ENCODE data around the gene PIGM.

Gene PIGM

GRCh38 chr1:160031365-160032164, at the start of gene PIGM:
Gene PIGM, minus strand, starts transcription at chr1:160031990. Its CDS starts 251 bp downstream, at chr1:160031739.
- DNase-seq, result peak; percentile 100

GRCh38 chr1:160081261-160081936, 49.6 kb upstream of the PIGM start, which contains the start of gene KCNJ9:
Gene KCNJ9, plus strand, starts transcription at chr1:160081538. Its CDS starts 2,493 bp downstream, at chr1:160084031.
- no peak for DNase-seq

- no peak for DNase-seq
Measured at GRCh38 chr1:160080381-160081100, 48.8 kb upstream of the PIGM start.

- no peak for DNase-seq
Measured at GRCh38 chr1:160079448-160079847, 47.7 kb upstream of the PIGM start.

GRCh38 chr1:160078512-160079195, 46.9 kb upstream of the PIGM start:
- DNase-seq, result peak; percentile 71

DNA sequence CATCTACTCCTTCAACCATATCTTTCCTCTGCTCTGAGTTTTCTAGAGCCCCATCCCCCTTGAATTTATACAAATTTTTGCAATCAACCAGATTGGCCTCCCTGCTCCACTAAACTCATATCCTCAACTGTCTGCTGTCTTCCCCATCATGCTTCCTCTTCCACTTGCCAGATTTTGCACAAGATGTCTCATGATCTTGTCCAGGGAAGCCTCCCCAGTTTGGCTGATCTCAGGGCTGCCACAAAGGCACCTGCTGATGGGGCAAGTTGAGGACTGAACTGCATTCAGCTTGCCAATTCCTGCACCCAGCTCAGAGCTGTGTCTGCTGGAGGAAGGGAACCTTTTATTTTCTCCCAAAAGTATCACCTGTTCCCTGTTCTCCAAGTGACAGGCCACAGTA, 45.7 kb upstream of the PIGM start:
- peak; percentile 41 for DNase-seq

DNA sequence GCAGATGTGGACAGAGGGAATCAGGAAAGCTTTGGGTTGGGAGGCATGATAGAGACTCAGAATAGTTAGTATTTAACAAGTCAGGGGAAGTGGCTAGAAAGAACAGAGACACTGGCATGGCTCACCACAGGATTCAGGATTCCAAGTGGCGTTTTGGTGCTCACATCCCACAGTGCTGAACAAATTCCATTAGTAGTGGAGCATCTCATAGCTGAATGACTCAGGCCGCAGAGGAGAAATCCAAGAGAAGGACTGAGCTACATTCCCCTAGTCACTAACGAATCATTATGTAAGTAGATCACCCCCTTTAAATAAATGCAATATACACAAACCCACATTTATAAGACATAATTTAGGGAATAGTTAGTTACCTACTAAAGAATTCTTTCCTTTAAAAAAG, 44.5 kb upstream of the PIGM start:
- no peak for DNase-seq

- DNase-seq, result no peak
Measured at GRCh38 chr1:160075836-160076235, 44.0 kb upstream of the PIGM start.

DNA sequence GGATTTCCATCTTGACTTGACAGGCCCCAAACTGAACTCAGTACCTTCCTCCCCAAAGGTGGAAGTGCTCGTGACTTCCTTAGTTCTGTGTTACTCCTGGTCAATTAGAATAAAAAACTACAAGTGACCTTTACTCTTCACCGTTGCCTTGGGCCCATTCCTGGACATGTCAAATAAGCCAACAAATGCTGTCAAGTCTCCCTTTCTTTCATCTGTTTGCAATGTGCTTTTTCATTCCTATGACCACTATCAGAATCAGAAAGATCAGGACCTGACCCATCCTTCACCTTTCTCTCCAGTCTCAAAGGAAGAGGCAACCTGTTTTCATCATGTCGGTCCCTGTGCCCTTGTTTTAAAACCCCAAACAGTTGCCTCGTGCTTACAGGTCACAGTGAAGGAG, 43.1 kb upstream of the PIGM start:
- no peak for DNase-seq

DNA sequence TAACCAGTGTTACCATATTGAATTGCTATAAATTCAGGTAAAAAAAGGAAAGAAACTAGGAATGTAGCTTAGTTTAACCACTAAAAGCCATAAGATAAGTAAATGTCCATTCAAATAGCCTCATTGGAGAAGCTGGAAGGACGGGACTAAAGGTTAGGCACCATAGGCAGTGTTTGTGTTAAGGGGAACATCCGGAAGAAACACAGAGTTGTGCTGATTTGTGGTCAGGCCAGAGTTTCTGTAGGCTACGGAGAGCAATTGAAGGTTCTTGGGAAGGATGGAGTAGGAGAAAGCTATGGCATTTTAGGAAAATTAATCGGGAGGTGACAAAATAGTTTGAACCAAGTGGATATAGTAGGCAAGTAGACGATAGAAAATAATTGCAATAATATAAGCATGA, 39.5 kb upstream of the PIGM start:
- DNase-seq, result no peak

- DNase-seq, result no peak
Measured at GRCh38 chr1:160070243-160071163, 38.7 kb upstream of the PIGM start.

GRCh38 chr1:160069460-160070231, 37.9 kb upstream of the PIGM start, which contains the start of gene KCNJ10:
Gene KCNJ10, minus strand, starts transcription at chr1:160070160. Its CDS starts 27,628 bp downstream, at chr1:160042532.
- no peak for DNase-seq

DNA sequence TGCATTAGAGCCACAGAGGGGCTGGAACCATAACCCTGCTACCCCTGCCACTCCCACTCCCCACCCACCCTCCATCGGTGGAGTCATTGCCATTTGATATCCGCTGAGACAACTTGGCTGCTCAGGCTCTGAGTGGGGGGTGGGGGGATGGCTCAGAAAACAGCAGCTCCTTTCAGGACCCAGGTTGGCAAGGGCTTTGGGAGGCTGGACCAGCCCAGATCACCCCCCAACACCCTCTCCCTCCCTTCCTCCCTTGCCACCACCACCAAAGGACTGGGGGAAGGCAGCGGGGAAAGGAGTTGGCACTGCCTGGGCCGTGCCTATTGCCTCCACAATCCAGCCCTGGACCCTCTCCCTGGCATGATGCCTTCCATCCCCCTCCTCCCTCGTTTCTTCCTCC, 36.4 kb upstream of the PIGM start:
- no peak for DNase-seq

DNA sequence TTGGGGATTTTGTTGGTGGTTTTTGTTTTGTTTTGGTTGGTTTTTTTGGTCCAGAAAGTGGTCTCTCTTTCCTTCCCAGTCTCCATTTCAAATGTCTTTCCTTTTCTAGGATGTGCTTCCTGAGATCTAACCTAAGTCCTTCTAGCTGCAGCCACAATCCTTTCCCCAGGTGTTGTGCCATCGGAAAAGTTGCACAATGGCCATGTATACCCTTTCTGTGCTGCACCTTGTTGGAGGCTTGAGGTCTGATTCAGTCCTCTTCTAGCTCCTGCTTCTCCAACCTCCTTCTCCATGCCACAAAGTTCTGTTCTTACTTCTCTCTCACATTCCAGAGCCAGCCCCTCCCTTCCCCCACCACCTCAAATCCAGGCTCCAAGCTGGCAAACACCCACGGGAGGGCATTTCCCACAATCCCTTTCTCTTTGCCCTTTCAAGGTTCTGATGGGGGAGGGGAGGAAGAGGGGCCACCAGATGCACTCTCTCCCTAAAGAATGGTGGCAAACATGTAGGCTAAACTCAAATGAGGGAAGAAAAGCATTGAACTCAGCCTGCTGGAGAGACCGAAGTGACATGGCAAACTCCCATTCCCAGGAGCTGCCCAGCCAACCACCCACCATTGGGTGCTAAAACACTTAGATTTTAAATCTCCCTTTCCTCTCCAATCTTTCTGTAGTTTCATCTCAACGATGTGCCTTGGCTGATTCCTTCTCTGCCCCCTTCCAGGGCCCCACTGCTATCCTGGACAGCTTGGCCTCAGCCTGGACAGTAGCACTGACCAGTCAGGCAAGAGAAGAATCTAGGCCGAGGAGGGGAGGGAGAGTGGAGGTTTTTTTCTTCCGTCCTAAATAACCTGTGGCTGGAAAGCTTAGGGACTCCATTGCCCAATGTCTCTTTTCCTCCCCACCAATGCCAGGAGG, 35.3 kb upstream of the PIGM start:
- no peak for DNase-seq

DNA sequence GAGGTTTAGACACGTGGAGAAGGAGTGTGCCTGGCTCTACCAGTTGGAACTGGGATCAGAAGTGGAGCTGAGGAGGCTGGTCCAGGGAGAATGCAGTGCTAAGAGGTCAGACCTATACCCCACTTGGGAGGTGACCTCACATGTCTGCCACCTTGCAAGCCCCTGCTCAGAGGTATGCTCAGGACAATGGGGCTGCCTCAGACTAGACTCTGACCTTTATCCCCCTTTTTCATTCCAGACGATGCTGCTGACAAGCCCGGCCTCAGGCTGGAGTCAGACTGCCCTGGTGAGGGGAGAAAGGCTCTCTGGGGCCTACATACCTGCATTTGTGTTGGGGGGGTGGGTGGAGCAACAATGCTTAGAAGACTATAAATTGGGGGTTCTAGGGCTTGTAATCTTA, 33.0 kb upstream of the PIGM start:
- no peak for DNase-seq

DNA sequence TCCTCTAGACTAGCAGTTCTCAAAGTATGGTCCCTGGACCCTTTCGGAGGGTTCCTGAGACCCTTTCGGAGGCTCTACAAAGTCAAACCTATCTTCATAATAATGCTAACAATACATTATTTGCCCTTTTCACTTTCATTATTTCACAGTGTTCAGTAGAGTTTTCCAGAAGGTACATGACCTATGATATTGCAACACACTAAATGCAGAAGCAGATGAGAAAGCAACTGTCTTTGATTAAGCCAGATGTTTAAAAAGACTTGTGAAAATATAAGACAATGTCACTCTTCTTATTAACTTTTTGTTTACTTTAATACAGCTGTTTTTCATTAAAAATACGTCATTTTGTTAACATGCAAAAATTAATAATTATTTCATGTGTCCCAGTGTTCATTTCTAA, 32.4 kb upstream of the PIGM start:
- DNase-seq, result no peak

- DNase-seq, result no peak
Measured at GRCh38 chr1:160063176-160063575, 31.4 kb upstream of the PIGM start.

DNA sequence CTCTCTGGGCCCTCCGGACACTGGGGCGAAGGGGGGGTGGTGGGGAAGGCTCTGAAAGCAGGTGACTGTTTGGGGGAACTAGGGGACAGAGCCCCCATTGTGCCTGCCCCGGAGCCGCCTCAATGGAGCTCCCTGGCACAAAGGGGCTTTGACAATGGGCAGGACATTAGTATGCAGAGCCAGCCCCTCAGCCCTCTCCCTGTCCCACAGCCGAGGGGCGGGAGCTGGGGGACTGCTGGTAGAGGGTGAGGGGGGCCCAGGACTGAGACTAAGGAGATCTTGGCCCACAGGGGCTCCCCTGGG, 30.4 kb upstream of the PIGM start:
- no peak for DNase-seq

- DNase-seq, result peak; percentile 73
Measured at GRCh38 chr1:160061369-160062229, 29.8 kb upstream of the PIGM start.
